ENCODE data around the gene TBCE.

The TBCE gene, protein sequence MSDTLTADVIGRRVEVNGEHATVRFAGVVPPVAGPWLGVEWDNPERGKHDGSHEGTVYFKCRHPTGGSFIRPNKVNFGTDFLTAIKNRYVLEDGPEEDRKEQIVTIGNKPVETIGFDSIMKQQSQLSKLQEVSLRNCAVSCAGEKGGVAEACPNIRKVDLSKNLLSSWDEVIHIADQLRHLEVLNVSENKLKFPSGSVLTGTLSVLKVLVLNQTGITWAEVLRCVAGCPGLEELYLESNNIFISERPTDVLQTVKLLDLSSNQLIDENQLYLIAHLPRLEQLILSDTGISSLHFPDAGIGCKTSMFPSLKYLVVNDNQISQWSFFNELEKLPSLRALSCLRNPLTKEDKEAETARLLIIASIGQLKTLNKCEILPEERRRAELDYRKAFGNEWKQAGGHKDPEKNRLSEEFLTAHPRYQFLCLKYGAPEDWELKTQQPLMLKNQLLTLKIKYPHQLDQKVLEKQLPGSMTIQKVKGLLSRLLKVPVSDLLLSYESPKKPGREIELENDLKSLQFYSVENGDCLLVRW

DNA sequence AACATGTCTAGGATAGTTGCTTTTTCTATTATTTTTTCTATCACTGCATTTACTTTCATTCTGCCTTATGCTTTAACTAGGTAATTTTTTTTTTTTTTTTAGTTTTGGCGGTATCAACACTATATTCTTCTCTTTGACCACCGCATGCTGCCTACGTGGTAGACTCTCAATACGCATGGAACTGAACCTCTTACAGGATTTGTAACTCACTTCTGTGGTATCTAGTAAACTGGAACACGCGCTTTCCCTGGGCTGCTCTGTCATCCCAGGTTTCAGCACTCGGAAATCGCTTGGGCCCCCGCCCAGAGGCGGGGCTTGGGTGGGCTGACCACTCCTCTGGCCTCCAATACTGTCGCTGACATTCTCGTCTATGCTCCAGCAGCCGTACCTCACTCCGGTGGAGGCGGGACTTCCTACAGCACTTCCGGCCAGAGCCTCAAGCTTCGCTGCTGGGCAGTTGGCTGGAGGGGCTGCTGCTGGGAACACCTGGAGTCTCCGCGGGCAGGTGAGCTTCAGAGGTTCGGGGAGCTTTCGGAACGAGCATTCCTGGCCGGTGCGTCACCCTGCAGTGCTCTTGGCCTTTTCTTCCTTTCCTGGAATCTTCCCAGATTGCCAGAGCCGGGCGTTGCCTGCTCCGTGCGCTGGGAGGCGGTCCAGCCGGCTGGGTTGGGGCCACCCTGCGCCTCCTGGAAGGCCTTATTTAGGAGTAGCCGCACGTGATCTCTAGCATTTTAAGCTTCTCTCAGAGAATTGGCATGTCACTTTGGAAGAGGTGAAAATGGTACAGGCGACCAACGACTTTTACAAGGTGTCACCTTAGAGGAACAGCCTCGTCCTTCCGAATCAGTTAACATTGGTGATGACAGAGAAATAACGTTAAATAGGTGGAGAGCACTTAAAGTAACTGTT lies at the start of gene TBCE:
TBCE (plus strand) TSS at position 428 of the 909 bp plus-strand sequence. CDS start 12,623 bp downstream, outside the sequence.
- TF ChIP-seq, protein P1, sequence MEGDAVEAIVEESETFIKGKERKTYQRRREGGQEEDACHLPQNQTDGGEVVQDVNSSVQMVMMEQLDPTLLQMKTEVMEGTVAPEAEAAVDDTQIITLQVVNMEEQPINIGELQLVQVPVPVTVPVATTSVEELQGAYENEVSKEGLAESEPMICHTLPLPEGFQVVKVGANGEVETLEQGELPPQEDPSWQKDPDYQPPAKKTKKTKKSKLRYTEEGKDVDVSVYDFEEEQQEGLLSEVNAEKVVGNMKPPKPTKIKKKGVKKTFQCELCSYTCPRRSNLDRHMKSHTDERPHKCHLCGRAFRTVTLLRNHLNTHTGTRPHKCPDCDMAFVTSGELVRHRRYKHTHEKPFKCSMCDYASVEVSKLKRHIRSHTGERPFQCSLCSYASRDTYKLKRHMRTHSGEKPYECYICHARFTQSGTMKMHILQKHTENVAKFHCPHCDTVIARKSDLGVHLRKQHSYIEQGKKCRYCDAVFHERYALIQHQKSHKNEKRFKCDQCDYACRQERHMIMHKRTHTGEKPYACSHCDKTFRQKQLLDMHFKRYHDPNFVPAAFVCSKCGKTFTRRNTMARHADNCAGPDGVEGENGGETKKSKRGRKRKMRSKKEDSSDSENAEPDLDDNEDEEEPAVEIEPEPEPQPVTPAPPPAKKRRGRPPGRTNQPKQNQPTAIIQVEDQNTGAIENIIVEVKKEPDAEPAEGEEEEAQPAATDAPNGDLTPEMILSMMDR (conservative IDR thresholded peaks at IDR 0.05; ENCODE audit: low read length) = peak; percentile 22
- DNase-seq (ENCODE audit: low read depth) = peak; percentile 95
- H3K4me3 ChIP-seq (ENCODE audit: low read length) = peak within 1 kb of the TSS; percentile 96

DNA sequence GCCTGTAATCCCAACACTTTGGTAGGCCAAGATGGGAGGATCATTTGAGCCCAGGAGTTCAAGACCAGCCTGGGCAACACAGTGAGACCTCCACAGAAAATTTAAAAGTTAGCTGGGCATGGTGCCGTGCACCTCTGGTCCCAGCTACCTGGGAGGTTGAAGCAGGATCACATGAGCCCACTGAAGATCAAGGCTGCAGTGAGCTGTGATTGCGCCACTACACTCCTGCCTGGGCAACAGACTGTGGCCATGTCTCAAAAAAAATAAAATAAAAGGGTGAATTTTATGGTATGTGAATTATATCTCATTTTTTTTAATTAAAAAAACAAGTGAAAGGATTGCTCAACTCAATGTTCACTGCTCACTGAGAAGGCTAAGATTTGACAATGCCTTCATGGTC lies 48.0 kb upstream of the TBCE start:
- DNase-seq (ENCODE audit: low read depth) = no peak
- H3K4me3 ChIP-seq (ENCODE audit: low read length) = no peak overlapping the region
- TF ChIP-seq, protein P1 (conservative IDR thresholded peaks at IDR 0.05; ENCODE audit: low read length) = no peak

DNA sequence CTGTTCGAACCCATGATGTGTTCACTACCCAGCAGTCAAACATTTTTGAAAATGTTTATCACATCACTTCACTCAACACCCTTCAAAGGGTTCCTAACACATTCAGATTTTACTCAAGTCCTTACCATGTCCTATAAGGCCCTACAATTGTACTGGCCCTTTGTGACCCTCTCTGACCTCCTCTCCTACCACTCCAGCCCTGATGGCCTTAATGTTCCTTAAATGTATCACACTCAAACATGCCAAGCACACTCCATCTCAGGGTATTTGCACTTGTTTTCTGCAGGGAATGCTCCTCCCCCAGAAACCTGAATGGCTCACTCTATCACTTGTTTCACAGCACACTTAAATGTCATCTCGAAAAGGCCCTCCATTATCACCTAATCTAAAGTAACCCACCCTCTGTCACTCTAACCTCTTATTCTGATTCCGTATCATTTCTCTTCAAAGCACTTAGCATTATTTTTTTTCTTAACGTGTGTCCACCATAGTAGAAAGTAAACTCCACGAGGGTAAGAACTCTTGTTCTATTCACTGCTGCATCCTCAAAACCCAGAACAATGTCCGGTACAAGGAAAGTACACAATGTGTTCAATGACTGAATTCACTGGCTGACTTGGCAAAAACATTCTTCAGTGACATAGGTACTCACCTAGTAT lies 46.6 kb upstream of the TBCE start:
- TF ChIP-seq, protein P1 (conservative IDR thresholded peaks at IDR 0.05; ENCODE audit: low read length) = no peak
- H3K4me3 ChIP-seq (ENCODE audit: low read length) = no peak overlapping the region
- no peak for DNase-seq (ENCODE audit: low read depth)

DNA sequence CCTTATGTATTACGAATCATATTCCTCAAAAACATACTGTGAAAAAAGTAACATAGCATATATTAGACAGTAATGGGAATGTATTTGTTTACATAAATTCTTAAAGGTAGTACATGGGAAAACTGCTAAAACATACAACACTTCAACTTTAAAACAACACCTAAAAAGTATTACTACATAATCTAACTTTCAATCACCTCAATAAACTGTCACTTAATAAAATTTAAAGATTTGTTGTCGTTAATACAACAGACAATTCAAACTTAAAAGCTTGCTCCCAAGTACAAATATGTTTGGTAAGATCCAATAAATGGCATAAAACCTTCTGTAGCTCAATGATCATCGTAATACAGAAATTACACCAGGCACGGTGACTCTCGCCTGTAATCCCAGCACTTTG lies 42.9 kb upstream of the TBCE start:
- no peak overlapping the region for H3K4me3 ChIP-seq (ENCODE audit: low read length)
- TF ChIP-seq, protein P1 (conservative IDR thresholded peaks at IDR 0.05; ENCODE audit: low read length) = no peak
- DNase-seq (ENCODE audit: low read depth) = no peak

DNA sequence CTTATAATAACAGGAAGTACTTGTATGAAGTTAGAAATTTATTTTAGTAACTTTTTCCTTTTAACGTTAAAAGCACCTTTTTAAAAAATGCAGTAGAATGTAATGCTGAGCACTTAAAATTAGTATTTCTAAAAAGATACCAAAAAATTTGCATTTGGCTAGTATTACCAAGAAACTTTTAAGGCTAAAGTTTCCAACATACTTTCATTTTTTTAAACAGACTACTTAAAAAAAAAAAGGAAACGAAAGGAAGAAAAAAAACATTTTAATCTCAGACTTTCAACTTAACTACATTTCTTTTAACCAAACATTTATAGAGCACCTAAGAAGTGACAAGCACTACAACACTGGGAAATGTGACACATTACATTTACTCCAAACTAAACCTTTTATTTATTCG lies 42.1 kb upstream of the TBCE start:
- peak overlapping the region; percentile 85; the same call in 1 of the 2 replicates for H3K4me3 ChIP-seq (ENCODE audit: low read length)
- TF ChIP-seq, protein P1 (conservative IDR thresholded peaks at IDR 0.05; ENCODE audit: low read length) = no peak
- DNase-seq (ENCODE audit: low read depth) = no peak

DNA sequence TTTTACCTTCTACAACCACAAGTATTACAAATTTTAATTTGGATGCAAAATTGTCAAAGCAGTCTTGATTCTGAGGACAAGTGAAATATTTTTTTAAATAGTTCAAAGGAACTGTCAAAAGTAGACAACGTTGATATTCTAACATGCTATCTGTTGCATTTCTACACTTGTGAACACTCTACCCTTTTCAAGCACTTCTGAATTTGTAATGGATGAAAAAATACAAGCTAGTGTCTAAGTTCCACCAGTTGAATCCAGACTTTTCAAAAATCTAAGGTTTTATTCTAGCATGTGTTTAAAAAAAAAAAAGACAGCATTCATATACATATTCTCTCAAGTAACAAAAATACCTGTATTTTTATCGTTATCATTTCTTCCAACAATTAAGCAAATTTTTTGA lies 41.4 kb upstream of the TBCE start:
- TF ChIP-seq, protein P1 (conservative IDR thresholded peaks at IDR 0.05; ENCODE audit: low read length) = no peak
- no peak for DNase-seq (ENCODE audit: low read depth)
- peak overlapping the region; percentile 85 for H3K4me3 ChIP-seq (ENCODE audit: low read length)

Data from AG10803 (cell line).